ENCODE measurements around the gene DYNLRB2. TPM values are rescaled to one million over a fixed set of nuclear protein-coding genes. Genes with fewer than 3 reads are reported as not detected.

The DYNLRB2 gene
- total RNA-seq, 1 donor from 2014 or later: 1.1 TPM

GRCh38 chr16:80587071-80587470, 46.3 kb downstream of the DYNLRB2 start:
- ATAC-seq (ENCODE audit: poor library complexity): no peak
- intact Hi-C loops (cut with DNase I): no loop called here
- DNase-seq: no peak

GRCh38 chr16:80591071-80591915, 50.5 kb downstream of the DYNLRB2 start:
- ATAC-seq (ENCODE audit: poor library complexity) (no peak), DNase-seq (no peak)
- intact Hi-C loops (cut with DNase I): no loop called here

DNA sequence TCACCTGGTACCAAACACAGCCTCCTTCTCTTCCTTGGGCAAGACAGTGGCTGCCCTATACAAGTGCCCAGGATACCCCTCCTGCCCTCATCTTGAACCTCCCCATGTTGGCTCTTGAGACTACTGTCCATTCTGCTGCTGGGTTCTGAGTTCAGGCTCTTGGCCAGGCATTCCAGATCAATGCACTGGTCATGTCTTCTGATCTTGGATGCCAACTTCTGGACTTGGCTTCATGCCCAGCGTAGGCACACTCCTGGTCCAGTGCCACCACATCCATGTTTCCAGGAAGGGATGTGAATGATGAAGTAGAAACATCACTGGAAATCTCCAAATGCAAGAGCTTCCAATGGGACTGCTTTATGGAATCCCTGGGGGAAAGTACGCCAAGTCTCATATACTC, 51.5 kb downstream of the DYNLRB2 start:
- intact Hi-C loops (cut with DNase I): no loop called here
- ATAC-seq (ENCODE audit: poor library complexity): no peak
- no peak for DNase-seq

DNA sequence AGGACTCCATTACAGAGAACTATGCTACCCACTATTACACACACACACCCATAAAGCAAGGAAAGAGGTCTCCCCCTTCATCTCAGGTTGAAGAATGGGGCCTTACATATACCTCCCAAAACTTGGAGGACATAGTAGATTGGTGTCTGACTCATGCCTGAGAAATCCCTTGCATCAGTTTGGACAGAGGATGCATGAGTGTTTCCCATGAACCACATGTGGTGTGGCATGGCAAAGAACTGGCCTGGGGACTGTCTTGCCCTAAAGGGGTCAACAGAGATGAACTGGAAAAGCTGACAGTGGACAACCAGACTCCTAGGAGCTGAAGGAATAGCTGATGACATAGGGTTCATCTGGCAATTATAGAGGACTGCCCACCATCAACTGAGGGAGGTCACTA, 54.0 kb downstream of the DYNLRB2 start:
- DNase-seq (no peak), ATAC-seq (ENCODE audit: poor library complexity) (no peak)
- intact Hi-C loops (cut with DNase I): no loop called here

DNA sequence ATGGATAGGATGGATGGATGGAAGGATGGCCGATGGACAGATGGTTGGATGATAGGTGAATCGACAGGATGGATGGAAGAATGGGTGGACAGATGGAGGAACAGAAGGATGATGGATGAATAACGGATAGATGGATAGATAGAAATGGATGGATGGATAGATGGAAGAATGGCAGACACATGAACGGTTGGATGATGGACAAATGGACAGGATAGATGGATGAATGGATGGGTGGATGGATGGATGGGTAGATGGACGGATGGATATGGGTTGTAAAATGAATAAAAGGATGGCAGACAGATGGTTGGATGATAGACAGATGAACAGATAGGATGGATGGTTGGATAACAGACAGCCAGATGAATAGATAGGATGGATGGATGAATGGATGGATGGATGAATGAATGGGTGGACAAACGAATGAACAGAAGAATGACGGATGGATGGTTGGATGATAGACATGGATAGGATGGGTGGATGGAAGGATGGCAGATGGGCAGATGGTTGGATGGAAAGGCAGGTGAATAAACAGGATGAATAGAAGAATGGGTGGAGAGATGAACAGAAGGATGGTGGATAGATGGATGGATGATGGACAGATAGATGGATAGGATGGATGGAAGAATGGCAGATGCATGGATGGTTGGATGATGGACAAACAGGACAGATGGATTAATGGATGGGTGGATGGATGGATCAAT, 55.9 kb downstream of the DYNLRB2 start:
- no peak for DNase-seq
- intact Hi-C loops (cut with DNase I): no loop called here
- ATAC-seq (ENCODE audit: poor library complexity): no peak

GRCh38 chr16:80599466-80599865, 58.7 kb downstream of the DYNLRB2 start:
- ATAC-seq (ENCODE audit: poor library complexity) (no peak), DNase-seq (no peak)
- intact Hi-C loops (cut with DNase I): no loop called here

All from Right ventricle myocardium superior (tissue), 1 donor.